HL-60/S4 treated with retinoic acid at 250 ng/mL for 4 days and 3 days (cell line): ENCODE data around the gene COX8A.
"Not testable (repeated sequence)": the region's sequence is repeated elsewhere in the genome, so short reads cannot be mapped to it uniquely, and the experiment has no call there.

Source experiments
- in situ Hi-C: fragments of 300-500 bp; cut with MboI; formaldehyde crosslinking; loops from 2 replicates; pipeline ENCODE4 v1.7.0; 2022; ENCODE audit warnings: low sequenced_read_pairs

Gene COX8A

GRCh38 chr11:63966444-63966843 lies 8.0 kb upstream of the COX8A start:
- in situ Hi-C loops = no loop called here

- in situ Hi-C loops = no loop called here
Observed at GRCh38 chr11:63969461-63969860, 5.0 kb upstream of the COX8A start.

- in situ Hi-C loops = no loop called here
Observed at GRCh38 chr11:63970902-63971301, 3.5 kb upstream of the COX8A start.

- in situ Hi-C loops = not testable (repeated sequence)
Observed at GRCh38 chr11:63973912-63974258, 535 bp upstream of the COX8A start.

- in situ Hi-C loops = no loop called here
Observed at GRCh38 chr11:63978551-63979239, 4.3 kb downstream of the COX8A start.

GRCh38 chr11:63979426-63979825 lies 5.0 kb downstream of the COX8A start:
- in situ Hi-C loops = no loop called here

GRCh38 chr11:63985812-63986155 lies 11.4 kb downstream of the COX8A start:
- in situ Hi-C loops = no loop called here

- in situ Hi-C loops = no loop called here
Observed at GRCh38 chr11:63986156-63986931, 11.9 kb downstream of the COX8A start, which contains the start of gene OTUB1. Gene OTUB1, plus strand, starts transcription at chr11:63986438. Its CDS starts 19 bp downstream, at chr11:63986457.

GRCh38 chr11:63986932-63987513 lies 12.6 kb downstream of the COX8A start:
- in situ Hi-C loops = no loop called here

GRCh38 chr11:63991558-63991957 lies 17.1 kb downstream of the COX8A start:
- in situ Hi-C loops = no loop called here

GRCh38 chr11:63993100-63993499 lies 18.7 kb downstream of the COX8A start:
- in situ Hi-C loops = no loop called here

- in situ Hi-C loops = no loop called here
Observed at GRCh38 chr11:63993993-63994392, 19.6 kb downstream of the COX8A start.

- in situ Hi-C loops = no loop called here
Observed at GRCh38 chr11:63996512-63996911, 22.1 kb downstream of the COX8A start.

- in situ Hi-C loops = no loop called here
Observed at GRCh38 chr11:63997104-63997700, 22.8 kb downstream of the COX8A start.

GRCh38 chr11:63997801-63998337 lies 23.4 kb downstream of the COX8A start:
- in situ Hi-C loops = no loop called here

- in situ Hi-C loops = no loop called here
Observed at GRCh38 chr11:63998558-63999348, 24.3 kb downstream of the COX8A start.

- in situ Hi-C loops = no loop called here
Observed at GRCh38 chr11:63999349-64000025, 25.1 kb downstream of the COX8A start.

- in situ Hi-C loops = no loop called here
Observed at GRCh38 chr11:64000026-64000739, 25.8 kb downstream of the COX8A start.

GRCh38 chr11:64000740-64001483 lies 26.5 kb downstream of the COX8A start:
- in situ Hi-C loops = no loop called here
